ENCODE results near the gene ZNF202.

The ZNF202 gene

DNA sequence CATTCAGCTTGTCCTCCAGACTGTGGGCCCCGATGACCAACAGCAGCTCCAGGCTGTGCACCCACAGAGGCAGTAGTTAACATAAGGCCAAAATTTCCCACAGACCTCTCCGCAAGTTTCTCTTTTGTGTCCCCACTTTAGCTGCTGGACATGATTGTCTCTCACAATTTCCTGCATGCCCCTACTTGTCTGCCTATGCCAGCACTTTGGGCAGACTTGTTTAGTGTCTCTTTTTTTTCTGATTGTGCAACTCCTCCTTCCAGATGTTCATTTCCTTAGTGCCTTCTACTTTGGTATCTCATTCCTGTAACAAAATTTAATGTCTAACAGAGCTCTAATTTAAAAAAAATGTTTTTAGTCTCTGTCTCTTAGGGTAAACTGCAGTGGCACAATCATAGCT is 63.2 kb downstream of the ZNF202 start:
- Histone ChIP-seq H3K9ac (ENCODE audit: low read length) (no peak overlapping the region), H3F3A (ENCODE audit: insufficient read depth, low read length) (no peaks in the 10 kb centered on the region), H3K4me1 (ENCODE audit: insufficient read depth, low read length, severe bottlenecking) (no peaks in the 10 kb centered on the region), H3K79me2 (ENCODE audit: insufficient read depth, low read length) (no peaks in the 10 kb centered on the region), H3K9me2 (ENCODE audit: low read depth, low read length) (no peaks in the 10 kb centered on the region), H3K36me3 (ENCODE audit: insufficient read depth, low read length) (no peaks in the 10 kb centered on the region), H3K9me3 (ENCODE audit: low read length) (no peaks in the 10 kb centered on the region), H3K4me3 (ENCODE audit: low read depth, low read length, poor library complexity, severe bottlenecking) (no peak overlapping the region), H4K20me1 (ENCODE audit: insufficient read depth, low read length) (no peaks in the 10 kb centered on the region), H3K4me2 (ENCODE audit: low read length) (no peak overlapping the region), H2AFZ (ENCODE audit: low read length) (no peak overlapping the region), H3K27me3 (ENCODE audit: insufficient read depth, low read length) (no peaks in the 10 kb centered on the region), H3K27ac (ENCODE audit: low read depth, low read length, poor library complexity, severe bottlenecking) (no peak overlapping the region)
- no peak for TF ChIP-seq EZH2 (IDR thresholded peaks at IDR 0.05; ENCODE audit: borderline replicate concordance, low read length)
- TF ChIP-seq, protein P1, sequence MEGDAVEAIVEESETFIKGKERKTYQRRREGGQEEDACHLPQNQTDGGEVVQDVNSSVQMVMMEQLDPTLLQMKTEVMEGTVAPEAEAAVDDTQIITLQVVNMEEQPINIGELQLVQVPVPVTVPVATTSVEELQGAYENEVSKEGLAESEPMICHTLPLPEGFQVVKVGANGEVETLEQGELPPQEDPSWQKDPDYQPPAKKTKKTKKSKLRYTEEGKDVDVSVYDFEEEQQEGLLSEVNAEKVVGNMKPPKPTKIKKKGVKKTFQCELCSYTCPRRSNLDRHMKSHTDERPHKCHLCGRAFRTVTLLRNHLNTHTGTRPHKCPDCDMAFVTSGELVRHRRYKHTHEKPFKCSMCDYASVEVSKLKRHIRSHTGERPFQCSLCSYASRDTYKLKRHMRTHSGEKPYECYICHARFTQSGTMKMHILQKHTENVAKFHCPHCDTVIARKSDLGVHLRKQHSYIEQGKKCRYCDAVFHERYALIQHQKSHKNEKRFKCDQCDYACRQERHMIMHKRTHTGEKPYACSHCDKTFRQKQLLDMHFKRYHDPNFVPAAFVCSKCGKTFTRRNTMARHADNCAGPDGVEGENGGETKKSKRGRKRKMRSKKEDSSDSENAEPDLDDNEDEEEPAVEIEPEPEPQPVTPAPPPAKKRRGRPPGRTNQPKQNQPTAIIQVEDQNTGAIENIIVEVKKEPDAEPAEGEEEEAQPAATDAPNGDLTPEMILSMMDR (IDR thresholded peaks at IDR 0.05; ENCODE audit: low read length) = no peak

DNA sequence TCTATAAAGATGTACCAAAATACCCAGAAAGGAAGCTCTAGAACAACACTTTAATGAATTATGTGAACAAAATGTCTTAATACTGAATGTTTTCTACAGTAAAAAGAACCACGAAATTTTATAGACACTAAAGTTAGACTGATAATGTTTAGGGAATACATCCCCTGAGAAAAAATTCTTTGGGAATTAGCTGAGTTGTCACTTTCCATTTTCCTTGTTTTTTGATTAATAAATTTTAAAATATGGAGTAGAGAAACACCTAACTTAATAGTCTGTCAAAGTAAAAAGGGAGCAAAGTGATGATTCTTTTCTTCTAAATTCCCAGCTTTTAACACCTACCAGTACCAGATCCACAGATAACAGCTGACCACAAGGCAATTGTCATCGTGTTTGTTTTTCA is 64.0 kb downstream of the ZNF202 start:
- Histone ChIP-seq H3K9ac (ENCODE audit: low read length) (no peak overlapping the region), H3K36me3 (ENCODE audit: insufficient read depth, low read length) (no peaks in the 10 kb centered on the region), H4K20me1 (ENCODE audit: insufficient read depth, low read length) (no peaks in the 10 kb centered on the region), H3F3A (ENCODE audit: insufficient read depth, low read length) (no peaks in the 10 kb centered on the region), H3K4me3 (ENCODE audit: low read depth, low read length, poor library complexity, severe bottlenecking) (no peak overlapping the region), H3K79me2 (ENCODE audit: insufficient read depth, low read length) (no peaks in the 10 kb centered on the region), H3K4me2 (ENCODE audit: low read length) (no peak overlapping the region), H3K4me1 (ENCODE audit: insufficient read depth, low read length, severe bottlenecking) (no peaks in the 10 kb centered on the region), H2AFZ (ENCODE audit: low read length) (no peak overlapping the region), H3K9me3 (ENCODE audit: low read length) (no peaks in the 10 kb centered on the region), H3K27ac (ENCODE audit: low read depth, low read length, poor library complexity, severe bottlenecking) (no peak overlapping the region), H3K9me2 (ENCODE audit: low read depth, low read length) (no peaks in the 10 kb centered on the region), H3K27me3 (ENCODE audit: insufficient read depth, low read length) (no peaks in the 10 kb centered on the region)
- no peak for TF ChIP-seq EZH2 (IDR thresholded peaks at IDR 0.05; ENCODE audit: borderline replicate concordance, low read length)
- TF ChIP-seq, protein P1 (IDR thresholded peaks at IDR 0.05; ENCODE audit: low read length) = no peak

DNA sequence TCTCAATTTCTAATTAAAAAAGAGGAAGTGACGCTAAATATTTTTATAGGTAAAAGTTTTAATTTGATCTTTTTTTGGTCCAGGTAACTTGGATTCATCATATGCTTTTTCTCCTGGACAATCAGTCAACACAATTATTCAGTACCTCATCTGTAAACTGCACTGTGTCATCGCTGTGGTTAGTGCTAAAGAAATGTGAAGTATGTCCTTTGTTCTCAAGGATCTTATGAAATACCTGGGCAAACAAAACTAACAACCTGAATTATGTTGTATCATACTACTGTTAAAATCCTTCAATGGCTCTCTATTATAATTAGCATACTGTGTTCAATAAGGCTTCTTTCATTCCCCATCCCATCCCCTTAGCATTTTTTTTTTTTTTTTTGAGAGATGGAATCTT is 67.2 kb downstream of the ZNF202 start:
- H3K9ac ChIP-seq (ENCODE audit: low read length) = no peak overlapping the region
- H3K27ac ChIP-seq (ENCODE audit: low read depth, low read length, poor library complexity, severe bottlenecking) = no peak overlapping the region
- no peak overlapping the region for H3K4me2 ChIP-seq (ENCODE audit: low read length)
- no peaks in the 10 kb centered on the region for H4K20me1 ChIP-seq (ENCODE audit: insufficient read depth, low read length)
- no peaks in the 10 kb centered on the region for H3K36me3 ChIP-seq (ENCODE audit: insufficient read depth, low read length)
- TF ChIP-seq EZH2 (IDR thresholded peaks at IDR 0.05; ENCODE audit: borderline replicate concordance, low read length) = no peak
- TF ChIP-seq, protein P1 (IDR thresholded peaks at IDR 0.05; ENCODE audit: low read length) = no peak
- H2AFZ ChIP-seq (ENCODE audit: low read length) = no peak overlapping the region
- H3K4me1 ChIP-seq (ENCODE audit: insufficient read depth, low read length, severe bottlenecking) = no peaks in the 10 kb centered on the region
- H3K4me3 ChIP-seq (ENCODE audit: low read depth, low read length, poor library complexity, severe bottlenecking) = no peak overlapping the region
- H3F3A ChIP-seq (ENCODE audit: insufficient read depth, low read length) = no peaks in the 10 kb centered on the region
- H3K79me2 ChIP-seq (ENCODE audit: insufficient read depth, low read length) = no peaks in the 10 kb centered on the region
- no peaks in the 10 kb centered on the region for H3K9me2 ChIP-seq (ENCODE audit: low read depth, low read length)
- H3K27me3 ChIP-seq (ENCODE audit: insufficient read depth, low read length) = no peaks in the 10 kb centered on the region
- no peaks in the 10 kb centered on the region for H3K9me3 ChIP-seq (ENCODE audit: low read length)
